Measurements from ENCODE around the gene TTC39C.

DNA sequence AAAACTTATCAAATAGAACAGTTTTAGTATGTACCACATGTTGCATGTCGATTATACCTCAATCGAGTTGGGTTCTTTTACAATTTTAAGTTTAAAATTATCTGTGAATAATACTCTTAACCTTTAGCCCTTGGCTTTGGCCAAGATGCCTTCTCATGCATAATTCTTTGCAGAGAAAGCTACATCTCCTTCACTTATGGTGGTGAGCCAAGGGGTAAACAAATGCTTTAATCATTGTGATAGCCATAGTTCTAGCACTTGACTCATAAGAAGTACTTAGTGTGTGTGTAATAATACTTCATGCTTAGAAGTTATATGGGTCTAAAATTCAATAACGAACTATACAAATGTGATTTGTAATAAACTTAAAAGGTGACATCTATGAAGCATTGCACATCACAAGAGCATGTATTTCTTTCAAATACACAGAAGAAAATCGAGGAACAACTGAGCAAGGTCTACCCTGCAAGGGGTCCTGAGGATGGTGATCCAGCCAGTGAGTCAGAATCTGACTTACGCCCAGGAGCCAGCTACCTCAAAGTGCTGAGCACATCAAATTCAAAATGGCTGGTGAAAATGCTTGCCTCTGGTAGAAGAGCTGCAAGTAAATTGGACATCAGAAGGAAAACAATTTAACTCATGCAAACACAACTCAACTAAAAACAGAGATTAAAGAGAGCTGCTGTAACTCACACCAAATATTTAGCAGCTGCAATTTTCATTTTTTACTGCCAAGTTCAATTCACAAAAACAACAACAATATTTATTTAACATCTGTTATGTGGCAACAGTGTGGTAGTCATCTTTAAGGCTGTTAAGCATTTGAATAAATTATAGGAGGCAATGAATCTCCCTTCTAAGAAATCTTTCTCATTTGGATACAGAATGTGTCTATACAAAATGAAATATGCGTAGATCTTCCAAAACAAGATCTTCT lies 23.8 kb upstream of the TTC39C start:
- no peak for TF ChIP-seq POLR2AphosphoS5 (IDR thresholded peaks at IDR 0.05; ENCODE audit: insufficient read depth, low read depth, low read length)
- TF ChIP-seq, protein P1, sequence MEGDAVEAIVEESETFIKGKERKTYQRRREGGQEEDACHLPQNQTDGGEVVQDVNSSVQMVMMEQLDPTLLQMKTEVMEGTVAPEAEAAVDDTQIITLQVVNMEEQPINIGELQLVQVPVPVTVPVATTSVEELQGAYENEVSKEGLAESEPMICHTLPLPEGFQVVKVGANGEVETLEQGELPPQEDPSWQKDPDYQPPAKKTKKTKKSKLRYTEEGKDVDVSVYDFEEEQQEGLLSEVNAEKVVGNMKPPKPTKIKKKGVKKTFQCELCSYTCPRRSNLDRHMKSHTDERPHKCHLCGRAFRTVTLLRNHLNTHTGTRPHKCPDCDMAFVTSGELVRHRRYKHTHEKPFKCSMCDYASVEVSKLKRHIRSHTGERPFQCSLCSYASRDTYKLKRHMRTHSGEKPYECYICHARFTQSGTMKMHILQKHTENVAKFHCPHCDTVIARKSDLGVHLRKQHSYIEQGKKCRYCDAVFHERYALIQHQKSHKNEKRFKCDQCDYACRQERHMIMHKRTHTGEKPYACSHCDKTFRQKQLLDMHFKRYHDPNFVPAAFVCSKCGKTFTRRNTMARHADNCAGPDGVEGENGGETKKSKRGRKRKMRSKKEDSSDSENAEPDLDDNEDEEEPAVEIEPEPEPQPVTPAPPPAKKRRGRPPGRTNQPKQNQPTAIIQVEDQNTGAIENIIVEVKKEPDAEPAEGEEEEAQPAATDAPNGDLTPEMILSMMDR (IDR thresholded peaks at IDR 0.05; ENCODE audit: extremely low read depth in 1 of 2, insufficient read depth in 1 of 2, low read depth in 1 of 2, low read length in 2 of 2), result no peak
- no peak for TF ChIP-seq EZH2 (IDR thresholded peaks at IDR 0.05; ENCODE audit: borderline replicate concordance, low read depth, low read length, severe bottlenecking)
- TF ChIP-seq POLR2A (IDR thresholded peaks at IDR 0.05; ENCODE audit: low read depth, low read length), result no peak
